DND-41 (cell line): ENCODE results near the gene ANKS1B.

Experiments
- ATAC-seq: fragments of 200-7000 bp; cut with Tn5 transposase; 3 replicates; pipeline ENCODE4 v1.9.1; 2021; ENCODE audit warnings: low read depth; ENCODE audit not compliant: insufficient read depth
- DNase-seq: peaks from one replicate; pipeline ENCODE4 v3.0.0-alpha.2; 2020
- H2AFZ ChIP-seq: 2 replicates; pipeline ENCODE4 v1.6.0; 2012; ENCODE audit warnings: low read depth, low read length
- H3K27ac ChIP-seq: 2 replicates; pipeline ENCODE4 v1.5.1; 2012; ENCODE audit warnings: low read length, inconsistent platforms
- H3K27me3 ChIP-seq: fragments of 200-600 bp; sonication (generic); 2 replicates; pipeline ENCODE4 v1.6.0; 2012; ENCODE audit warnings: low read length, mild to moderate bottlenecking, inconsistent platforms; ENCODE audit not compliant: insufficient read depth, poor library complexity
- H3K36me3 ChIP-seq: 2 replicates; pipeline ENCODE4 v1.5.1; 2012; ENCODE audit warnings: low read length, inconsistent platforms; ENCODE audit not compliant: insufficient read depth
- H3K4me1 ChIP-seq: 2 replicates; pipeline ENCODE4 v1.5.1; 2012; ENCODE audit warnings: mild to moderate bottlenecking, low read length; ENCODE audit not compliant: insufficient read depth
- H3K4me2 ChIP-seq: 2 replicates; pipeline ENCODE4 v1.6.0; 2012; ENCODE audit warnings: mild to moderate bottlenecking, moderate library complexity, low read length, inconsistent platforms; ENCODE audit not compliant: insufficient read depth
- H3K4me3 ChIP-seq, 2 experiments: fragments of 200-600 bp in 1 of 2; shearing (Covaris generic) in 1 of 2; 2 replicates each; pipeline ENCODE4 v1.5.1; 2012 to 2016; ENCODE audit warnings: inconsistent platforms in 2 of 2, low read length in 2 of 2, mild to moderate bottlenecking in 2 of 2, low read depth in 1 of 2, moderate library complexity in 1 of 2
- H3K79me2 ChIP-seq: 2 replicates; pipeline ENCODE4 v1.6.0; 2012; ENCODE audit warnings: low read length, inconsistent platforms; ENCODE audit not compliant: insufficient read depth
- H3K9ac ChIP-seq: 2 replicates; pipeline ENCODE4 v1.6.0; 2012; ENCODE audit warnings: low read depth, mild to moderate bottlenecking, inconsistent platforms, low read length, moderate library complexity
- H3K9me3 ChIP-seq: 2 replicates; pipeline ENCODE4 v1.5.1; 2012; ENCODE audit warnings: low read length, moderate library complexity, mild to moderate bottlenecking, inconsistent platforms; ENCODE audit not compliant: insufficient read depth, severe bottlenecking
- H4K20me1 ChIP-seq: 2 replicates; pipeline ENCODE4 v1.6.0; 2012; ENCODE audit warnings: low read length; ENCODE audit not compliant: insufficient read depth
- EZH2 ChIP-seq: IDR thresholded peaks from 3 replicates; pipeline ENCODE4 v1.6.1; 2012; ENCODE audit warnings: borderline replicate concordance, low read depth, mild to moderate bottlenecking, moderate library complexity, low read length, inconsistent platforms; ENCODE audit not compliant: severe bottlenecking
- TF ChIP-seq, protein P1 (sequence below): IDR thresholded peaks from 2 replicates; pipeline ENCODE4 v1.5.1; 2012; ENCODE audit warnings: borderline replicate concordance, low read length, moderate library complexity, mild to moderate bottlenecking; ENCODE audit not compliant: poor library complexity, severe bottlenecking; ENCODE audit errors: extremely low read depth

The ANKS1B gene

DNA sequence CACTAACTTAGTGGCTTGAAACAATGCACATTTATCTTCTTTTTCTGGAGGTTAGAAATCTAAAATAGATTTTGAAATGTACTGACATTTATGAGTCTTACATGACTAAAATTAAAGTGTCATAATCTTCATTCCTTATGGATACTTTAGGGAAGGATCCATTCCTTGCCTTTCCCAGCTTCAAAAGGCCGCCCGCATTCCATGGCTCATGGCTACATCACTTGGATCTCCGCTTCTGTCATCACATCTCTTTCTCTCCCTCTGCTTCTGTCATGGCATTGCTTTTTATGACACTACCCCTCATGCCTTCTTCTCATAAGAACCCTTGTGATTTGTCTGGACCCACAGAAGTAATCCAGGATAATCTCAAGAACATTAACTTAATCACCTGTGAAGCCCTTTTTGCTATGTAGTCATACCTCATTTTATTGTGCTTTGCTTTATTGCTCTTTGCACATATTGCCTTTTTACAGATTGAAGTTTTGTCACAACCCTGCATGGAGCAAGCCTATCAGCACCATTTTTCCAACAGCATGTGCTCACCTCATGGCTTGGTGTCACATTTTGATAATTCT lies 270.7 kb downstream of the ANKS1B start:
- no peaks in the 10 kb centered on the region for H4K20me1 ChIP-seq

DNA sequence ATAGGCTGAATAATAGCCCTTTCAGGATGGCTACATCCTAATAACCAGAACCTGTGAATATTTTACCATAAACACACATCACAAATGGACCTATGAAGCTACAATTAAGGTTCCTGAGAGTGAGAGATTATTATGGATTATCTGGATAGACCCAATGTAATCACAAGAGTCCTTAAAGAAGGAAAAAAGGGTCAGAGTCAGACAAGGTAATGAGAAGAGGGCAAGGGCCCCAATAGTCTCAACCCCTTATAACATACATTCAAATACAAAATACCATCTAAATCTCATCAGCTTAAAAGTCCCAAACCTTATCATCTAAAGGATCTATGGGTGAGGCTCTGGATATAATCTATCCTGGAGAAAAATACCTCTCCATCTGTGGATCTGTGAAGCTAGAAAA lies 272.5 kb downstream of the ANKS1B start:
- Histone ChIP-seq H3K27ac (no peak overlapping the region), H3K4me2 (no peak overlapping the region), H3K4me3 (no peak overlapping the region), H3K36me3 (no peaks in the 10 kb centered on the region), H3K79me2 (no peaks in the 10 kb centered on the region), H3K9ac (no peak overlapping the region), H3K4me1 (no peaks in the 10 kb centered on the region), H3K9me3 (no peaks in the 10 kb centered on the region), H4K20me1 (no peaks in the 10 kb centered on the region), H3K27me3 (no peaks in the 10 kb centered on the region), H2AFZ (no peak overlapping the region)
- DNase-seq, result no peak
- no peak for ATAC-seq
- no peak for TF ChIP-seq EZH2
- TF ChIP-seq, protein P1, sequence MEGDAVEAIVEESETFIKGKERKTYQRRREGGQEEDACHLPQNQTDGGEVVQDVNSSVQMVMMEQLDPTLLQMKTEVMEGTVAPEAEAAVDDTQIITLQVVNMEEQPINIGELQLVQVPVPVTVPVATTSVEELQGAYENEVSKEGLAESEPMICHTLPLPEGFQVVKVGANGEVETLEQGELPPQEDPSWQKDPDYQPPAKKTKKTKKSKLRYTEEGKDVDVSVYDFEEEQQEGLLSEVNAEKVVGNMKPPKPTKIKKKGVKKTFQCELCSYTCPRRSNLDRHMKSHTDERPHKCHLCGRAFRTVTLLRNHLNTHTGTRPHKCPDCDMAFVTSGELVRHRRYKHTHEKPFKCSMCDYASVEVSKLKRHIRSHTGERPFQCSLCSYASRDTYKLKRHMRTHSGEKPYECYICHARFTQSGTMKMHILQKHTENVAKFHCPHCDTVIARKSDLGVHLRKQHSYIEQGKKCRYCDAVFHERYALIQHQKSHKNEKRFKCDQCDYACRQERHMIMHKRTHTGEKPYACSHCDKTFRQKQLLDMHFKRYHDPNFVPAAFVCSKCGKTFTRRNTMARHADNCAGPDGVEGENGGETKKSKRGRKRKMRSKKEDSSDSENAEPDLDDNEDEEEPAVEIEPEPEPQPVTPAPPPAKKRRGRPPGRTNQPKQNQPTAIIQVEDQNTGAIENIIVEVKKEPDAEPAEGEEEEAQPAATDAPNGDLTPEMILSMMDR, result no peak

More for the DNA sequence above, 270.7 kb downstream of the ANKS1B start:
- no peak overlapping the region for H3K4me3 ChIP-seq
- H3K4me2 ChIP-seq, result no peak overlapping the region
- H3K27me3 ChIP-seq, result no peaks in the 10 kb centered on the region
- H3K4me1 ChIP-seq, result no peaks in the 10 kb centered on the region
- no peaks in the 10 kb centered on the region for H3K36me3 ChIP-seq
- ATAC-seq (no peak), DNase-seq (no peak)
- TF ChIP-seq EZH2, result no peak
- TF ChIP-seq, protein P1, result no peak
- H3K9ac ChIP-seq, result no peak overlapping the region
- H3K27ac ChIP-seq, result no peak overlapping the region
- H3K79me2 ChIP-seq, result no peaks in the 10 kb centered on the region
- no peak overlapping the region for H2AFZ ChIP-seq
- H3K9me3 ChIP-seq, result no peaks in the 10 kb centered on the region

DNA sequence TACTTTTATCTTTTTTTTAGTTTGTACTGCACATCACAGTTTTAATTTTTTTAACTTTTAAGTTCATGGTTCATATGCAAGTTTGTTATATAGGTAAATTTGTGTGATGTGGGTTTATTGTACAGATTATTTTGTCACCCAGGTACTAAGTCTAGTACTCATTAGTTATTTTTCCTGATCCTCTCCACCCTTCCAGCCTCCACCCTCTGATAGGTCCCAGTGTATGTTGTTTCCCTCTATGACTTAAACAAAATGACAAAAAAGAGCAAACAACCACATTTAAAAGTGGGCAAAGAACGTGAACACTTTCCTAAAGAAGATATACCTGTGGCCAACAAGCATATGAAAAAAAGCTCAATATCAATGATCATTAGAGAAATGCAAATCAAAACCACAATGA lies 273.5 kb downstream of the ANKS1B start:
- no peak overlapping the region for H2AFZ ChIP-seq
- H3K4me2 ChIP-seq, result no peak overlapping the region
- no peak overlapping the region for H3K9ac ChIP-seq
- H3K4me3 ChIP-seq, result no peak overlapping the region
- no peaks in the 10 kb centered on the region for H3K27me3 ChIP-seq
- no peaks in the 10 kb centered on the region for H3K36me3 ChIP-seq
- H3K27ac ChIP-seq, result no peak overlapping the region
- H3K4me1 ChIP-seq, result no peaks in the 10 kb centered on the region
- TF ChIP-seq, protein P1, result no peak
- TF ChIP-seq EZH2, result no peak
- H3K79me2 ChIP-seq, result no peaks in the 10 kb centered on the region
- H4K20me1 ChIP-seq, result no peaks in the 10 kb centered on the region
- ATAC-seq (no peak), DNase-seq (no peak)
- no peaks in the 10 kb centered on the region for H3K9me3 ChIP-seq

DNA sequence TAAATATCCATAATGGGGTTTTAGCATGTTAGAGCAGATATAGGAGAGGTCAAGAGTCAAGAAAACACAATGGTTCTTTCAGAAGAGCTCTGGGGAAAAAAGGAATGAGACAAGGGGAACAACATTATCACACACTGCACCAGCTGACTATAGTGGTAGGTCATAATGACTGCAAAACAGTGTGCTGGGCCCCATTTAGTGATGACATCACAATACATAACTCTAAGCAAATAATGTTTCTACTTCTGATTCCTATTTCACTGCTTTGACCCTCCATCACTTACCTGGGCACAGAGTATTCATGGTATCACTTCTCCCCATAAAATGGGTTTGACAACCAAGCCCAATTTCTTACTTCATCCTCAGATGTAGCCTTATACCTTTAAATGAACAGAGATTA lies 275.1 kb downstream of the ANKS1B start:
- no peaks in the 10 kb centered on the region for H3K36me3 ChIP-seq
- no peaks in the 10 kb centered on the region for H3K4me1 ChIP-seq

More for the DNA sequence above, 275.1 kb downstream of the ANKS1B start:
- H4K20me1 ChIP-seq, result no peaks in the 10 kb centered on the region
- no peaks in the 10 kb centered on the region for H3K79me2 ChIP-seq
- no peak for DNase-seq
- TF ChIP-seq EZH2, result no peak
- TF ChIP-seq, protein P1, result no peak
- no peak overlapping the region for H3K9ac ChIP-seq
- no peaks in the 10 kb centered on the region for H3K27me3 ChIP-seq
- no peak overlapping the region for H3K4me2 ChIP-seq
- H3K4me3 ChIP-seq, result no peak overlapping the region
- no peaks in the 10 kb centered on the region for H3K9me3 ChIP-seq
- no peak for ATAC-seq
- H2AFZ ChIP-seq, result no peak overlapping the region
- H3K27ac ChIP-seq, result no peak overlapping the region
